Pulmonary artery endothelial cell (primary cell): ENCODE measurements around the gene USH2A. TPM values are rescaled to one million over a fixed set of nuclear protein-coding genes. Genes with fewer than 3 reads are reported as not detected.

Experiments
- DNase-seq: peaks from one replicate; pipeline ENCODE4 v3.0.0-alpha.2; 2011; ENCODE audit warnings: low read depth, low spot score
- total RNA-seq: library from RNA; depleted of rRNA; stranded (reverse); fragments of >200 nt; gene quantifications from 2 replicates; pipeline ENCODE4 v1.2.3, GENCODE V29; 2014

USH2A gene
- total RNA-seq, 1 donor from 2014 or later = not detected

GRCh38 chr1:215963621-215964020 lies 459.6 kb downstream of the USH2A start:
- DNase-seq = no peak

- DNase-seq = no peak
Observed at GRCh38 chr1:215963040-215963439, 460.2 kb downstream of the USH2A start.

GRCh38 chr1:215958841-215959240 lies 464.4 kb downstream of the USH2A start:
- no peak for DNase-seq

- DNase-seq = no peak
Observed at GRCh38 chr1:215957663-215958062, 465.6 kb downstream of the USH2A start.

- no peak for DNase-seq
Observed at GRCh38 chr1:215932558-215932957, 490.7 kb downstream of the USH2A start.

- DNase-seq = no peak
Observed at GRCh38 chr1:215926670-215927069, 496.6 kb downstream of the USH2A start.

- no peak for DNase-seq
Observed at GRCh38 chr1:215923129-215923824, 500.0 kb downstream of the USH2A start.

- no peak for DNase-seq
Observed at GRCh38 chr1:215911406-215911968, 511.8 kb downstream of the USH2A start.

GRCh38 chr1:215905493-215906115 lies 517.6 kb downstream of the USH2A start:
- no peak for DNase-seq

- DNase-seq = no peak
Observed at GRCh38 chr1:215900684-215901083, 522.6 kb downstream of the USH2A start.

- no peak for DNase-seq
Observed at GRCh38 chr1:215899901-215900300, 523.3 kb downstream of the USH2A start.

- DNase-seq = no peak
Observed at GRCh38 chr1:215895893-215896292, 527.4 kb downstream of the USH2A start.

GRCh38 chr1:215895276-215895675 lies 528.0 kb downstream of the USH2A start:
- no peak for DNase-seq

- DNase-seq = no peak
Observed at GRCh38 chr1:215894617-215895016, 528.6 kb downstream of the USH2A start.

GRCh38 chr1:215891266-215892057 lies 531.8 kb downstream of the USH2A start:
- no peak for DNase-seq

GRCh38 chr1:215890438-215890837 lies 532.8 kb downstream of the USH2A start:
- no peak for DNase-seq

GRCh38 chr1:215889871-215890270 lies 533.4 kb downstream of the USH2A start:
- DNase-seq = no peak

- DNase-seq = no peak
Observed at GRCh38 chr1:215888159-215888558, 535.1 kb downstream of the USH2A start.

- no peak for DNase-seq
Observed at GRCh38 chr1:215887627-215888026, 535.6 kb downstream of the USH2A start.

GRCh38 chr1:215883004-215883403 lies 540.2 kb downstream of the USH2A start:
- DNase-seq = no peak

- DNase-seq = no peak
Observed at GRCh38 chr1:215878843-215879242, 544.4 kb downstream of the USH2A start.

- no peak for DNase-seq
Observed at GRCh38 chr1:215878128-215878527, 545.1 kb downstream of the USH2A start.
